Measurements from ENCODE around the gene CPM.

The CPM gene

DNA sequence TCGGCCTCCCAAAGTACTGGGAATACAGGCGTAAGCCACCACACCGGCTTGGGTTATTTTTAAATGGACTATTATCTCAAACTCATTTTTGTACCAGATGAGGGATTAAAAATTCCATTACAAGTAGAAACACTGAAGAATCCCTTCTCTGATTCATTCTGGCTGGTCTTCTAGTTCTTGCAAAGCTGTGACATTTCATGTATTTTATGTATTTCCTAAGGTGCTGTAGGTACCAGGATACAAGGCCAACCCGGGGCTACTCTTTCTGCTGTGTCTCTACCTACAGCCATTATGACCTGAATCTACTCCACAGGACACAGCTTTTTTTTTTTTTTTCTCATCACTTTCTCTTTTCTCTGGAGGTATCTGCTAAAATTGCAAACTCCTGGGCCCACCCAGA, 24.9 kb downstream of the CPM start:
- TF ChIP-seq, protein P1, sequence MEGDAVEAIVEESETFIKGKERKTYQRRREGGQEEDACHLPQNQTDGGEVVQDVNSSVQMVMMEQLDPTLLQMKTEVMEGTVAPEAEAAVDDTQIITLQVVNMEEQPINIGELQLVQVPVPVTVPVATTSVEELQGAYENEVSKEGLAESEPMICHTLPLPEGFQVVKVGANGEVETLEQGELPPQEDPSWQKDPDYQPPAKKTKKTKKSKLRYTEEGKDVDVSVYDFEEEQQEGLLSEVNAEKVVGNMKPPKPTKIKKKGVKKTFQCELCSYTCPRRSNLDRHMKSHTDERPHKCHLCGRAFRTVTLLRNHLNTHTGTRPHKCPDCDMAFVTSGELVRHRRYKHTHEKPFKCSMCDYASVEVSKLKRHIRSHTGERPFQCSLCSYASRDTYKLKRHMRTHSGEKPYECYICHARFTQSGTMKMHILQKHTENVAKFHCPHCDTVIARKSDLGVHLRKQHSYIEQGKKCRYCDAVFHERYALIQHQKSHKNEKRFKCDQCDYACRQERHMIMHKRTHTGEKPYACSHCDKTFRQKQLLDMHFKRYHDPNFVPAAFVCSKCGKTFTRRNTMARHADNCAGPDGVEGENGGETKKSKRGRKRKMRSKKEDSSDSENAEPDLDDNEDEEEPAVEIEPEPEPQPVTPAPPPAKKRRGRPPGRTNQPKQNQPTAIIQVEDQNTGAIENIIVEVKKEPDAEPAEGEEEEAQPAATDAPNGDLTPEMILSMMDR (IDR thresholded peaks at IDR 0.05; ENCODE audit: insufficient read depth, missing control alignments) = no peak
- FAIRE-seq (no peak), DNase-seq (ENCODE audit: insufficient read length, low spot score) (no peak)

DNA sequence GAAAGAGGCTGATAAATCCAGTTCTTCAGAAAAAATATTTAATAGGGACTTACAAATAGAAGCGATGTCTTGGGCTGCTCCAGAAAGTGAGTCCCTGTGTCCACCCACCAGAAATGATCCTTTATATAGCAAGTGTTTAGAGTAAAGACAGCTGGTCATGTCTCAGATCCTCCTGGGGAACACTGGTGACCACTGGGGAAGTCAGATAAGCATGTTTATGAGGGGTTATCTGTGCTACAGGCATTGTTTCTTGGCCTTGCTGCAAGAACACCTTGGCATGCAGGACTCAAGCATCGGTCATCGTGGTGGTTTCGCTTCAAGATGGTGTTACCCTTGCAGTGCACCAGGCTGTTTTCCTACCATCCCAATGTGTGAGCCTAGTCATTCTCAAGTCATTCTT, 27.2 kb downstream of the CPM start:
- FAIRE-seq (no peak), DNase-seq (ENCODE audit: insufficient read length, low spot score) (no peak)
- TF ChIP-seq, protein P1 (IDR thresholded peaks at IDR 0.05; ENCODE audit: insufficient read depth, missing control alignments) = no peak

DNA sequence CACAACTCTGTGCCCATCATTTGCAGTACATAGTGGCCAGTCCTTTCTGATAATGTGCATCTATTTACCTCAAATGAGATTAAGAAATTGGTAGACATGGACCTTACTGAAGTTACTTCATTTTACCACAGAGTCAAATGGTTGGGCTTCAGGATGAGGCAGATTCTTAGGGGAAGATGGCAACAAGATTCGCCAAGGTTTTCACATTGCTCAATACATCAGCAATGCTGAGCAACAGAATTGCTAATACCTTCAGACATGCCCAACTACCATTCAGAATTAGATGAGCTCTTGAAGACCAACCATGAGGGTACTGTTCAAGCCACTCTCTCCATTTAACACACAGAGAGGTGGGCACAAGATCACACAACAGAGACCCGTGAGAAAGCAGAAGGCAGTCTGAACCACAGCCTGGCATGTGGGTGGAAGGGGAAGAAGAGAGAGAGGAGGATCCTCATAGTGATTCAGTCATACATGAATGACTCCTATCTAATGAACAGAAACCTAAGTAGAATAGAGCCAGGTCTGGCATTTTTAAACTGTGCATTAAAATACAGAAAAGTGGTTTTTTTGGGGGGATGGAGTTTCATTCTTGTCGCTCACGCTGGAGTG, 28.5 kb downstream of the CPM start:
- FAIRE-seq = no peak
- TF ChIP-seq, protein P1 (IDR thresholded peaks at IDR 0.05; ENCODE audit: insufficient read depth, missing control alignments) = no peak
- DNase-seq (ENCODE audit: insufficient read length, low spot score) = no peak

DNA sequence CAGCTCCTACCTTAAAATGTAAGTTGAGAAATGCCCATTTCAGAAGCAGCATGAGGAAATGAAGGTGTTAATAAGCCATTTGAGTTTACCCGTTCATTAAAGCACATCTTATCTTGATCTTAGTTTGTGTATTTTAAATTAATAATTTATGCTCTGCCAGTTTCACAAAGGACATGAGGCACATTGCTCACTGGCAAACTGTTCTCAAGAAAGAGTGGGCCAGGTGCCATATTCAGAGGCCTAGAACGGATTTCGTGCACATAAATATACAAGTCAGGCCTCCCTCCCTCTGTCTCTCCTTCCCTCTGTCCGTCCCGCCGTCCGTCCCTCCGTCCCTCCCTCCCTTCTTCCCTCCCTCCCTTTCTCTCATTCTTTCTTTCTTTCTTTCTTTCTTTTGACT, 29.5 kb downstream of the CPM start:
- TF ChIP-seq, protein P1 (IDR thresholded peaks at IDR 0.05; ENCODE audit: insufficient read depth, missing control alignments) = no peak
- no peak for DNase-seq (ENCODE audit: insufficient read length, low spot score)
- no peak for FAIRE-seq

DNA sequence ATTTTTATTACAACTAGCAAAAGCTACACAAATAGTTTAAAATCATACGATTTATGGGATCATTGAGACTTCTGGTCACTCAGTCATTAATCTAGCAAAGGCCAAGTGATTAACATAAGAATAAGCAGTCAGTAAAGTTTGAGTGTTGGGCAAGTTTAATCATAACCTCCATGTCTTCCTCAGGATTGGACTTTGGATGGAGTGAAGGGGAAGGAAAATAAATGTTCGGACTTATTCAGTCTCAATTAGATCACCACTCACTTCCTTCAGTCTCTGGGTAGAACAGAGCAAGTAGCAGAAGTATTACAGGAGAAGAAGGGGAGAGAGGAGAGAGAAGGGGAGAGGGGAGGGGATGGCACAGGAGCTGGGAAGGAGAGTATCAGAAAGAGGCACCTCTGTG, 31.4 kb downstream of the CPM start:
- no peak for FAIRE-seq
- TF ChIP-seq, protein P1 (IDR thresholded peaks at IDR 0.05; ENCODE audit: insufficient read depth, missing control alignments) = no peak
- no peak for DNase-seq (ENCODE audit: insufficient read length, low spot score)

DNA sequence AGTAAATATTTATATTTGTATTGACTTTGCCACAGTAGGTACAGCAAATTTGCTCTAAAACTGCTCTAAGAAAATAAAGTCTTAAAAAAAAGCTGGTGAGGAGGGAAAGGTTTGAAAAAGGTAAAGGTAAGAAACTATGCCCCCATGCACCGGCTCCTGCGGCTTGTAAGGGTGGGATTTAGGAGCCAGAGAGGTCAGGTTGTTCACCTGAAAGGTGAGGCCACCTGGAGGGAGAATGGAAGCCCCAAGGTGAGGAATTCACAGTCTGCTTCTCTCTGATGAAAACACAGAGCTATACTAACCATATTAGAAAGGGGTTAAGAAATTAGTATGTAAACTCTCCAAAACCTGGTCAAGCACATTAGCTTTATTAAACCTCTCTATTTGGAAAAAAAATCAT, 31.8 kb downstream of the CPM start:
- DNase-seq (ENCODE audit: insufficient read length, low spot score) (no peak), FAIRE-seq (no peak)
- TF ChIP-seq, protein P1 (IDR thresholded peaks at IDR 0.05; ENCODE audit: insufficient read depth, missing control alignments) = no peak

DNA sequence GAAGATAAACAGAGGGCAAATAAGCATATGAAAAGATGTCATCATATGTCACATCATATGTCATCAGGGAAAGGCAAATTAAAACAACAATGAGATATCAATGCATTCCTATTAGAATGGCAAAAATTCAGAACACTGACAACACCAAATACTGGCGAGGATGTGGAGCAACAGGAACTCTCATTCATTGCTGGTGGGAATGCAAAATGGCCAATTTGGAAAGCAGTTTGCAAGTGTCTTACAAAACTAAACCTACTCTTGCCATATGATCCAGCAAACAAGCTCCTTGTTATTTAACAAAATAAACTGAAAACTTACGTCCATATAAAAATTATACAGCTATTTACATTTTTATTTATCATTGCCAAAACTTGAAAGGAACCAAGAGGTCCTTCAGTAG, 32.7 kb downstream of the CPM start:
- TF ChIP-seq, protein P1 (IDR thresholded peaks at IDR 0.05; ENCODE audit: insufficient read depth, missing control alignments) = no peak
- DNase-seq (ENCODE audit: insufficient read length, low spot score) (no peak), FAIRE-seq (no peak)
